DOHH2 (cell line): ENCODE data around the gene TSPAN4.

Source experiments
- EZH2phosphoT487 ChIP-seq: fragments of 200-600 bp; sonication (generic); IDR thresholded peaks from 2 replicates; pipeline ENCODE4 v1.6.1; 2017; ENCODE audit warnings: borderline replicate concordance, mild to moderate bottlenecking, antibody characterized with exemption, low read length, moderate library complexity, mixed read lengths
- TF ChIP-seq, protein P1 (sequence below): fragments of 200-600 bp; sonication (generic); IDR thresholded peaks from one replicate; pipeline ENCODE4 v1.5.1; 2014; ENCODE audit warnings: antibody characterized with exemption, mild to moderate bottlenecking, low read depth, low read length; ENCODE audit not compliant: poor library complexity, severe bottlenecking

DNA sequence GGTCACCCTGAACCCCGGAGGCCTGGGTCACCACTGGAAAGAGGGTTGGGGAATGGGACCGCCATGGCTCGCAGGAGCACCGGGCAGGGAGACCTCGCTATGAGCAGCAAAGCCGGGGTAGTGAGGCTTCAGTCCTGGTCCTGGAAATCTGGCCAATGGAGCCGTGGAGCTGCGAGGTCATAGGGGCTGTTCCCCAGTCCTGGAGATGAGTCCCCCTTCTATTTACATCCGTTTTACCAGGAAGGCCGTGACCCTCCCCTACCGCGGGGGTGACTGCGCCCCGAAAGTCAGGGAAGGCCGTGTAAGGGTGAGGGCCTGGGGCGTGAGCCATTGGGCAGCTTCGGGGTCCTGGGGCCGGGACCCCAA is 38.1 kb upstream of the TSPAN4 start:
- TF ChIP-seq, protein P1, sequence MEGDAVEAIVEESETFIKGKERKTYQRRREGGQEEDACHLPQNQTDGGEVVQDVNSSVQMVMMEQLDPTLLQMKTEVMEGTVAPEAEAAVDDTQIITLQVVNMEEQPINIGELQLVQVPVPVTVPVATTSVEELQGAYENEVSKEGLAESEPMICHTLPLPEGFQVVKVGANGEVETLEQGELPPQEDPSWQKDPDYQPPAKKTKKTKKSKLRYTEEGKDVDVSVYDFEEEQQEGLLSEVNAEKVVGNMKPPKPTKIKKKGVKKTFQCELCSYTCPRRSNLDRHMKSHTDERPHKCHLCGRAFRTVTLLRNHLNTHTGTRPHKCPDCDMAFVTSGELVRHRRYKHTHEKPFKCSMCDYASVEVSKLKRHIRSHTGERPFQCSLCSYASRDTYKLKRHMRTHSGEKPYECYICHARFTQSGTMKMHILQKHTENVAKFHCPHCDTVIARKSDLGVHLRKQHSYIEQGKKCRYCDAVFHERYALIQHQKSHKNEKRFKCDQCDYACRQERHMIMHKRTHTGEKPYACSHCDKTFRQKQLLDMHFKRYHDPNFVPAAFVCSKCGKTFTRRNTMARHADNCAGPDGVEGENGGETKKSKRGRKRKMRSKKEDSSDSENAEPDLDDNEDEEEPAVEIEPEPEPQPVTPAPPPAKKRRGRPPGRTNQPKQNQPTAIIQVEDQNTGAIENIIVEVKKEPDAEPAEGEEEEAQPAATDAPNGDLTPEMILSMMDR = no peak
- TF ChIP-seq EZH2phosphoT487 = no peak
